ENCODE results near the gene FKBP15. TPM values are rescaled to one million over a fixed set of nuclear protein-coding genes. Genes with fewer than 3 reads are reported as not detected.

Gene FKBP15
- total RNA-seq, 1 experiment from 2014 or later = 14.9 TPM

DNA sequence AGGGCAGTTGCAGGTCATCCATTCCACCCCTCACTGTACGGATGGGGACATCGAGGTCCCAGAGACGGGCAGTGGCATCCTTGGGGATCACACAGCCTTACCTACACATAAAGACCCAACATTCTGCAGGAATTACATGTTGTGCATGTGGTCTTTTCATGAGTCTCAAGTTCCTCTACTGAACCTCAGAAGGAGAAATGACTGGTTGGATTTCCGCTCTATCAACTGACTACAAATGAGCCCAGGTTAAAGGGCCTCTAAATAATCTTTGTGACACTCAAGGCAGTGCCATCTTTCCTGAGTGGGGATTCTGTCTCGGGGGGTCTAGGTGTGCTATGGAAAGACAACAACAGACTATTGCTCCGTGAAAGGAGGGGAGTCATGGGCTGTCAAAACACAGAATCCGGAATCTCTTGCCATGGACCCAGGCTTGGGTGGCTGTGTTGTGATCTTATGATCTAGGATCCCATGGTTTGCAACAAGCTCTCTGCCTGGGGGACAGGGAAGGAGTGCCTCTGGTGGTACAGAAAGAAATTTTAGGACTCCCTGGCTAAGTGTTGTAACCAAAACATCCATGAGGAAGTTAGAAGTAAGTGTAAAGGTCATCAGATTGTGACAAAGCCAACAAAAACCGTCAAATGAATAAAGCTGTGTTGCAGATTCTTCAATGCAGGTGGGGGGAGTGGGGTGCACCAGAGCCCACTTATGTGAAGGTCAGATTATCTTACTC lies 72.1 kb downstream of the FKBP15 start:
- POLR2A ChIA-PET = interaction anchor here (0.6 to 2.7 kb wide), 2 partner anchors 72 to 372 kb away, joined by 3 to 18 read pairs; partner anchors contain the start of genes FKBP15 and SLC31A1
- no peak overlapping the region for H3K27ac Mint-ChIP-seq
- CTCF ChIA-PET = interaction anchor here (0.6 to 1.4 kb wide), 2 partner anchors 72 to 208 kb away, joined by 3 to 4 read pairs; partner anchors contain the start of genes FKBP15 and SLC31A1

GRCh38 chr9:113148372-113148705 lies 72.7 kb downstream of the FKBP15 start:
- no peaks in the 10 kb centered on the region for H3K36me3 Mint-ChIP-seq
- H3K9me3 Mint-ChIP-seq = peaks cover 7% of the 10 kb centered on the region
- CTCF ChIA-PET = no interaction called here
- H3K27me3 Mint-ChIP-seq (ENCODE audit: low read depth) = peaks cover 27% of the 10 kb centered on the region
- POLR2A ChIA-PET = no interaction called here
- H3K27ac Mint-ChIP-seq = no peak overlapping the region
- TF ChIP-seq ZNF232 (CRISPR knock-in tag; IDR thresholded peaks at IDR 0.05) (no peak), STAT6 (CRISPR knock-in tag; conservative IDR thresholded peaks at IDR 0.05; ENCODE audit: low read depth) (no peak), KAT7 (CRISPR knock-in tag; IDR thresholded peaks at IDR 0.05; ENCODE audit: borderline replicate concordance) (no peak), FOXP1 (CRISPR knock-in tag; IDR thresholded peaks at IDR 0.05; ENCODE audit: borderline replicate concordance) (no peak), ZNF512 (CRISPR knock-in tag; IDR thresholded peaks at IDR 0.05; ENCODE audit: borderline replicate concordance) (no peak), MAX (CRISPR knock-in tag; IDR thresholded peaks at IDR 0.05) (no peak), ZNF317 (CRISPR knock-in tag; IDR thresholded peaks at IDR 0.05; ENCODE audit: borderline replicate concordance, low read depth) (no peak)
- TF ChIP-seq, protein P1, sequence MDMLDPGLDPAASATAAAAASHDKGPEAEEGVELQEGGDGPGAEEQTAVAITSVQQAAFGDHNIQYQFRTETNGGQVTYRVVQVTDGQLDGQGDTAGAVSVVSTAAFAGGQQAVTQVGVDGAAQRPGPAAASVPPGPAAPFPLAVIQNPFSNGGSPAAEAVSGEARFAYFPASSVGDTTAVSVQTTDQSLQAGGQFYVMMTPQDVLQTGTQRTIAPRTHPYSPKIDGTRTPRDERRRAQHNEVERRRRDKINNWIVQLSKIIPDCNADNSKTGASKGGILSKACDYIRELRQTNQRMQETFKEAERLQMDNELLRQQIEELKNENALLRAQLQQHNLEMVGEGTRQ (CRISPR knock-in tag; IDR thresholded peaks at IDR 0.05) = no peak
- TF ChIP-seq, protein P2, sequence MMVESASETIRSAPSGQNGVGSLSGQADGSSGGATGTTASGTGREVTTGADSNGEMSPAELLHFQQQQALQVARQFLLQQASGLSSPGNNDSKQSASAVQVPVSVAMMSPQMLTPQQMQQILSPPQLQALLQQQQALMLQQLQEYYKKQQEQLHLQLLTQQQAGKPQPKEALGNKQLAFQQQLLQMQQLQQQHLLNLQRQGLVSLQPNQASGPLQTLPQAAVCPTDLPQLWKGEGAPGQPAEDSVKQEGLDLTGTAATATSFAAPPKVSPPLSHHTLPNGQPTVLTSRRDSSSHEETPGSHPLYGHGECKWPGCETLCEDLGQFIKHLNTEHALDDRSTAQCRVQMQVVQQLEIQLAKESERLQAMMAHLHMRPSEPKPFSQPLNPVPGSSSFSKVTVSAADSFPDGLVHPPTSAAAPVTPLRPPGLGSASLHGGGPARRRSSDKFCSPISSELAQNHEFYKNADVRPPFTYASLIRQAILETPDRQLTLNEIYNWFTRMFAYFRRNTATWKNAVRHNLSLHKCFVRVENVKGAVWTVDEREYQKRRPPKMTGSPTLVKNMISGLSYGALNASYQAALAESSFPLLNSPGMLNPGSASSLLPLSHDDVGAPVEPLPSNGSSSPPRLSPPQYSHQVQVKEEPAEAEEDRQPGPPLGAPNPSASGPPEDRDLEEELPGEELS (CRISPR knock-in tag; IDR thresholded peaks at IDR 0.05) = no peak
- TF ChIP-seq, protein P3, sequence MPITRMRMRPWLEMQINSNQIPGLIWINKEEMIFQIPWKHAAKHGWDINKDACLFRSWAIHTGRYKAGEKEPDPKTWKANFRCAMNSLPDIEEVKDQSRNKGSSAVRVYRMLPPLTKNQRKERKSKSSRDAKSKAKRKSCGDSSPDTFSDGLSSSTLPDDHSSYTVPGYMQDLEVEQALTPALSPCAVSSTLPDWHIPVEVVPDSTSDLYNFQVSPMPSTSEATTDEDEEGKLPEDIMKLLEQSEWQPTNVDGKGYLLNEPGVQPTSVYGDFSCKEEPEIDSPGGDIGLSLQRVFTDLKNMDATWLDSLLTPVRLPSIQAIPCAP (CRISPR knock-in tag; IDR thresholded peaks at IDR 0.05) = no peak
- no peak for DNase-seq (ENCODE audit: low spot score)
- no peak for ATAC-seq
- H3K4me3 Mint-ChIP-seq = no peak overlapping the region
- peaks cover 7% of the 10 kb centered on the region for H3K4me1 Mint-ChIP-seq

More for the DNA sequence above, 72.1 kb downstream of the FKBP15 start:
- Mint-ChIP-seq H3K9me3 (peaks cover 7% of the 10 kb centered on the region), H3K36me3 (no peaks in the 10 kb centered on the region), H3K4me3 (no peak overlapping the region), H3K4me1 (peaks cover 7% of the 10 kb centered on the region), H3K27me3 (ENCODE audit: low read depth) (peaks cover 27% of the 10 kb centered on the region)
- no peak for TF ChIP-seq AR (CRISPR knock-in tag; IDR thresholded peaks at IDR 0.05)
- DNase-seq (ENCODE audit: low spot score) (no peak), ATAC-seq (no peak)
